Measurements from ENCODE around the gene CEMIP.

Gene CEMIP, protein sequence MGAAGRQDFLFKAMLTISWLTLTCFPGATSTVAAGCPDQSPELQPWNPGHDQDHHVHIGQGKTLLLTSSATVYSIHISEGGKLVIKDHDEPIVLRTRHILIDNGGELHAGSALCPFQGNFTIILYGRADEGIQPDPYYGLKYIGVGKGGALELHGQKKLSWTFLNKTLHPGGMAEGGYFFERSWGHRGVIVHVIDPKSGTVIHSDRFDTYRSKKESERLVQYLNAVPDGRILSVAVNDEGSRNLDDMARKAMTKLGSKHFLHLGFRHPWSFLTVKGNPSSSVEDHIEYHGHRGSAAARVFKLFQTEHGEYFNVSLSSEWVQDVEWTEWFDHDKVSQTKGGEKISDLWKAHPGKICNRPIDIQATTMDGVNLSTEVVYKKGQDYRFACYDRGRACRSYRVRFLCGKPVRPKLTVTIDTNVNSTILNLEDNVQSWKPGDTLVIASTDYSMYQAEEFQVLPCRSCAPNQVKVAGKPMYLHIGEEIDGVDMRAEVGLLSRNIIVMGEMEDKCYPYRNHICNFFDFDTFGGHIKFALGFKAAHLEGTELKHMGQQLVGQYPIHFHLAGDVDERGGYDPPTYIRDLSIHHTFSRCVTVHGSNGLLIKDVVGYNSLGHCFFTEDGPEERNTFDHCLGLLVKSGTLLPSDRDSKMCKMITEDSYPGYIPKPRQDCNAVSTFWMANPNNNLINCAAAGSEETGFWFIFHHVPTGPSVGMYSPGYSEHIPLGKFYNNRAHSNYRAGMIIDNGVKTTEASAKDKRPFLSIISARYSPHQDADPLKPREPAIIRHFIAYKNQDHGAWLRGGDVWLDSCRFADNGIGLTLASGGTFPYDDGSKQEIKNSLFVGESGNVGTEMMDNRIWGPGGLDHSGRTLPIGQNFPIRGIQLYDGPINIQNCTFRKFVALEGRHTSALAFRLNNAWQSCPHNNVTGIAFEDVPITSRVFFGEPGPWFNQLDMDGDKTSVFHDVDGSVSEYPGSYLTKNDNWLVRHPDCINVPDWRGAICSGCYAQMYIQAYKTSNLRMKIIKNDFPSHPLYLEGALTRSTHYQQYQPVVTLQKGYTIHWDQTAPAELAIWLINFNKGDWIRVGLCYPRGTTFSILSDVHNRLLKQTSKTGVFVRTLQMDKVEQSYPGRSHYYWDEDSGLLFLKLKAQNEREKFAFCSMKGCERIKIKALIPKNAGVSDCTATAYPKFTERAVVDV (N-terminal part only)

GRCh38 chr15:80778964-80779657, at the start of gene CEMIP:
Gene CEMIP, plus strand, starts transcription at chr15:80779370. Its CDS starts 94,510 bp downstream, at chr15:80873880.
- no peak for TF ChIP-seq ZNF274 (IDR thresholded peaks at IDR 0.05; ENCODE audit: low read depth, low read length)
- H3K4me3 ChIP-seq (ENCODE audit: low read length) = peak within 1 kb of the TSS; percentile 4; the same call in 1 of the 2 replicates

DNA sequence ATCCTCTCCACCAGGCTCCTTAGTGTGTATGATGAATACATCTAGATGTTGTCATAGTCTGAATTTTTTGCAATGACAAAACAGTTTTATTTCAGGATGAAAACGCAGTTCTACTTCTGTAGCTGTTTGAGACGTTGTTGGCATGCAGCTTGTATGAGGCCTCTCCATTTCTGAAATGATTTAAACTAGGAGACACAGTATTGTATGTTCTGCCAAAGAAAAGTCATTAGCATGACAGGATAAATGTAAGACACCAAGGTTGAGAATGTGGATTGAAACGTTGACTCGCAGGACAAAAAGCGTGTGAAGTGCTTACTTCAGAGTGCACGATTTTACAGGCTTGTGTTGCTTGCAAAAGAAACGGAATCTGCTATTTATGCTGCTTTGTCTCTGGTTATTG, 48.8 kb upstream of the CEMIP start:
- no peak for TF ChIP-seq ZNF274 (IDR thresholded peaks at IDR 0.05; ENCODE audit: low read depth, low read length)
- H3K4me3 ChIP-seq (ENCODE audit: low read length) = no peak overlapping the region

DNA sequence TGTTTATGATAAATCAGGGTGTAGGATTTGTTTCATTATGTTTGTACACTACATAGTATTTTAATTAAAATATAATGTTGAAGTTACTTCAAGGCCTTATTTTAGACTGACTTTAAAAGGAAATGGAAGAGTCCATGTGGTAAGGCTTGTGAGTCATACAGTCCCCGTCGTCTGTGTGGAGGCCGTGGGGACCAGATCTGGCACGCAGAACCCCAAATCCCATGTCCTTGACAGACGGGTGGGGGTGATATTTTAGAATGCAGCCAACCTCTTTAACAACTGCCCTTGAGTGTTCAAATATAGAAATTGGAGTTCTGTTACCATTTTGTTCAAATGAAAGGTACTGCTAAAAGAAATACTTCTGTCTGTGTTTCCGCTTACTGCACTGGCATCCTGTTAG, 48.2 kb upstream of the CEMIP start:
- TF ChIP-seq ZNF274 (IDR thresholded peaks at IDR 0.05; ENCODE audit: low read depth, low read length) = no peak
- H3K4me3 ChIP-seq (ENCODE audit: low read length) = no peak overlapping the region

DNA sequence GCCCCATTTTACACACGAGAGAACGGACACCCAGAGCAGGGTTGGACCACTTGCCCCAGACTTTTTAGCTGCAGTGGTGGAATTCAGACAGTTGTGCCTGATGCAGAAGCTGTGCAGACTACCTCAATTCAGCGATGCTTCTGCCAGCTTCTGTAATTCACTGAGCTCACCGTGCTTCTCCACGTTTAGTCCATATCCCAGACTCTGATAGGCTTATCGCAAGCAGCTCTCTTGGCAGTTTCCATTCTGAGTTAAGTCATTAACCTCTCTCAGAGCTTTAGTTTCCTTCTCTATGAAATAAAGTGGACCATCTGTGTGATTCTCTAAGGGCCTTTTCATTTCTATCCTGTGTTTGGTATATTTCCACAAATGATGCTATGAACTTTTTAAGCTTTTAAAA, 47.0 kb upstream of the CEMIP start:
- no peak for TF ChIP-seq ZNF274 (IDR thresholded peaks at IDR 0.05; ENCODE audit: low read depth, low read length)
- no peak overlapping the region for H3K4me3 ChIP-seq (ENCODE audit: low read length)

DNA sequence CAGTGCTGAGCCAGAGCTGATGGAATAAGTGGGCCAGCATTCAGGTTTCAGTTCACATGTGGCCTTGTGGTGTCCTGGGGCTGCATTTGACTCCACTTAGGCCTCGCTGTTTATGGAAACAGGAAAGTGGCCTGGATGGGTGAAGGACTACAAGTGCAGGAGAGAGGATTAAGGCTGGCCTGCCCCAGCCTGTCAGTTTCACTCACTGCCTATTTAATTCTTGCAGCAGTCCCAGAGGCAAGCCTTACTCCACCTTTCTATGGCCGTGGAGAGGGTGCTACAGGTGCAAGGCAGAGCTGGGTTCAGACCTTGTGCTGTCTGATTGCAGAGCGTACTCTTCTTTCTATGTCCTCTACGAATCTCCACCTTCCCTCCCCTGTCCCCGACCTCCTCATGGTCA, 46.4 kb upstream of the CEMIP start:
- H3K4me3 ChIP-seq (ENCODE audit: low read length) = no peak overlapping the region
- no peak for TF ChIP-seq ZNF274 (IDR thresholded peaks at IDR 0.05; ENCODE audit: low read depth, low read length)

GRCh38 chr15:80733460-80733859, 45.7 kb upstream of the CEMIP start:
- TF ChIP-seq ZNF274 (IDR thresholded peaks at IDR 0.05; ENCODE audit: low read depth, low read length) = no peak
- H3K4me3 ChIP-seq (ENCODE audit: low read length) = no peak overlapping the region

- no peak overlapping the region for H3K4me3 ChIP-seq (ENCODE audit: low read length)
- no peak for TF ChIP-seq ZNF274 (IDR thresholded peaks at IDR 0.05; ENCODE audit: low read depth, low read length)
Observed at GRCh38 chr15:80735344-80735743, 43.8 kb upstream of the CEMIP start.

DNA sequence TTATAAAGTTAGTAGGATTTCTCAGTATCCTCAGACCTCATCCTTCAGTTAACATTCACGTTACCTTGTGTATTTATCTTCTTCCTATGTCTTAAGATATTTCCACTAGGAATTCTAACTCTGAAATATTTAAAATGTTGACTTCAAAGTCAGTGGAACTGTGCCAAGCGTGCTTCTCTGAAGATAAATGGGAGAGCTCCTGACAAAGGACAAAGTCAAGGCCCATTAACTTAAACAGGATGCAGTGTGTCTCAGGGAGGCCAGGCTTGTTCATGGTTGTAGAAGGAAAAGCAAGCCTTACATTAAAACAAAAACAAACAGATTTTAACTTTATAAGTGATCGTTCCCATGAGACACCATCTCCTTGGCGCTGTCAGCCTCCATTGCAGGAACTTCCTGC, 42.6 kb upstream of the CEMIP start:
- TF ChIP-seq ZNF274 (IDR thresholded peaks at IDR 0.05; ENCODE audit: low read depth, low read length) = no peak
- H3K4me3 ChIP-seq (ENCODE audit: low read length) = no peak overlapping the region

GRCh38 chr15:80739919-80740318, 39.3 kb upstream of the CEMIP start:
- no peak for TF ChIP-seq ZNF274 (IDR thresholded peaks at IDR 0.05; ENCODE audit: low read depth, low read length)
- H3K4me3 ChIP-seq (ENCODE audit: low read length) = no peak overlapping the region

DNA sequence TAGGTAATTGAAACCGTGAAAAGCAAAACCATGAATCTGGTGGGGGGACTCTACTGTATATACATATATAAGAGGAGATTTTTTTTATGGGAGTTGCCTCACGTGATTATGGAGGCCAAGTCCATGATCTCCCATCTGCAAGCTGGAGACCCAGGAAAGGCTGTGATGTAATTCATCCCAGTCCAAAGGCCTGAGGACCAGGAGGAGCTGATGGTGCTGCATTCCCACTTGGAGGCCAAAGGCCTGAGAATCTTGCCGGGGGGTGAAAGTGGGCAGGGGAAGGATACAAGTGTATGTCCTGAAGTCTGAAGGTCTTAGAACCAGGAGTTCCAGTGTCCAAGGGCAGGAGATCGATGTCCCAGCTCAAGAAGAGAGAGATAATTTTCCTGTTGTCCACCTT, 37.1 kb upstream of the CEMIP start:
- H3K4me3 ChIP-seq (ENCODE audit: low read length) = no peak overlapping the region
- no peak for TF ChIP-seq ZNF274 (IDR thresholded peaks at IDR 0.05; ENCODE audit: low read depth, low read length)

DNA sequence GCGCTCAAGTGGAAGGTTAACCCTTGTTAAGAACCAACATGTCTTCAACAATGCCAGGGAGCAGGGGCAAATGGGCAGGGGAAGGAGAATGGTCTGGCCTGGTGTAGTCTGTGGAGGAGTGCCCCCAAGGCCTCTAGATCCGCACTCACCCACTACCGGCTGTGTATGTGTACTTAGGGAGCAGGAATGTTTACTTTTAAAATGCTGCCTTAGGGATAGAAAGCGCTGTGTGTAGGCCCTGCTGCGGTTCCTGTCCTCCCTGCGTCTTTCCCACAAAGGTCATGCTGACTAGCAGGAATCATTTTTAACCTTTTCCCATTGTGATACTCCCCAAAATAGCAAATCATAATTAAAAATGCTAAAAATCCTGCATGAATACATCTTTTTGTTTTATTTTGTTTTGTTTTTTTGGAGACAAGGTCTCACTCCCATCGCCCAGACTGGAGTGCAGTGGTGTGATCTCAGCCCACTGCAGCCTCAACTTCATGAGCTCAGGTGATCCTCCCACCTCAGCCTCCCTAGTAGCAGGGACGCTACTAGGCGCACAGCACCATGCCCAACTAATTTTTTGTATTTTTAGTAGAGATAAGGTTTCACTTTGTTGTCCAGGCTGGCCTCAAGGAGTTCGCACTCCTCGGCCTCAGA, 35.9 kb upstream of the CEMIP start:
- no peak overlapping the region for H3K4me3 ChIP-seq (ENCODE audit: low read length)
- no peak for TF ChIP-seq ZNF274 (IDR thresholded peaks at IDR 0.05; ENCODE audit: low read depth, low read length)

- no peak overlapping the region for H3K4me3 ChIP-seq (ENCODE audit: low read length)
- TF ChIP-seq ZNF274 (IDR thresholded peaks at IDR 0.05; ENCODE audit: low read depth, low read length) = no peak
Observed at GRCh38 chr15:80744415-80744814, 34.8 kb upstream of the CEMIP start.

DNA sequence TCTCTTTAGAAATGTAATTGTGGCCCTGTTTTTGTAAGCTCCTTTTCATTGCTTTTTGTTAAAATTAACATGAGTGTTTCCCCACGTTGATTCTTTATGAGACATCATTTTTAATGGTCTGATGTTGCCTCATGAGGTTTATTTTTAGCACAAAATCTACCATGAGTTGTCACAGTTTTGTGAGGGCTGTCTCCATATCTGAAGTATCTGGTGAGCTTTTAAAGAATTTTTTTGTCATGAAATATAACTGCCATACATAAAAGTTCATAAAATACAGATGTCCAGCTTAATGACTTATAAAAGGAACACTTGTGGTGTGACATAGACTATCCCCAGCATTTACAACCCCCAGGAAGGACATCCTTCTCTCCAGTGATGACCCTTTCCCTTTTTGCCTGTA, 34.3 kb upstream of the CEMIP start:
- TF ChIP-seq ZNF274 (IDR thresholded peaks at IDR 0.05; ENCODE audit: low read depth, low read length) = no peak
- no peak overlapping the region for H3K4me3 ChIP-seq (ENCODE audit: low read length)

Measured in GM08714 (cell line).